HCT116 (cell line): Measurements from ENCODE around the gene RNGTT. TPM values are rescaled to one million over a fixed set of nuclear protein-coding genes. Genes with fewer than 3 reads are reported as not detected.
"Not testable (repeated sequence)": the region's sequence is repeated elsewhere in the genome, so short reads cannot be mapped to it uniquely, and the experiment has no call there.

Source experiments
- ATAC-seq: fragments of 200-7000 bp; cut with Tn5 transposase; 2 replicates; pipeline ENCODE4 v1.9.1; 2020; ENCODE audit warnings: mild to moderate bottlenecking, moderate library complexity
- BruUV-seq: library from RNA; stranded (reverse); fragments of 400-500 nt; replicated peaks from 2 replicates; lab custom pipeline; 2021; lab: Mats Ljungman, UMichigan
- CTCF ChIA-PET: fragments of 300-600 bp; sonication (Branson Sonifier 250); formaldehyde crosslinking; loops from one replicate; lab custom pipeline; 2021; ENCODE audit warnings: antibody characterized with exemption; lab: Charles Lee
- POLR2A ChIA-PET: fragments of 300-600, 350-600 bp; sonication (Branson Sonifier 250); formaldehyde crosslinking; loops from one replicate; lab custom pipeline; 2021; ENCODE audit warnings: antibody characterized with exemption; lab: Charles Lee
- RAD21 ChIA-PET, 2 experiments: fragments of 300-600 bp; sonication (Branson Sonifier 250); formaldehyde crosslinking; loops; one replicate each; lab custom pipeline; 2023; ENCODE audit warnings: low total read pairs in 2 of 2; ENCODE audit not compliant: uncharacterized antibody in 2 of 2, unreplicated experiment in 2 of 2, low non-redundant PET in 1 of 2; lab: Charles Lee
- DNase-seq: peaks from one replicate; pipeline ENCODE4 v3.0.0-alpha.2; 2010; ENCODE audit warnings: low read depth, low spot score
- H2AFZ ChIP-seq: fragments of 200-600 bp; shearing (Covaris generic), sonication (generic); 2 replicates; pipeline ENCODE4 v1.6.1; 2017; ENCODE audit warnings: low read depth, mixed run types, mixed read lengths, antibody characterized with exemption, low read length; ENCODE audit not compliant: poor library complexity, severe bottlenecking
- H3K27ac ChIP-seq: 2 replicates; pipeline ENCODE4 v1.5.1; 2012; ENCODE audit warnings: low read depth, low read length
- H3K27me3 ChIP-seq: fragments of 200-600 bp; sonication (generic); 2 replicates; pipeline ENCODE4 v1.6.1; 2016; ENCODE audit warnings: mixed run types, low read length, mixed read lengths; ENCODE audit not compliant: insufficient read depth
- H3K36me3 ChIP-seq, 2 experiments: fragments of 200-500 bp in 1 of 2; fragments of 200-600 bp in 1 of 2; sonication (Bioruptor generic) in 1 of 2; sonication (generic) in 1 of 2; 2 replicates each; pipeline versions ENCODE4 v1.5.1 to v1.6.1; 2014 to 2016; ENCODE audit warnings: low read length in 2 of 2, inconsistent platforms in 1 of 2, mixed read lengths in 1 of 2, mixed run types in 1 of 2; ENCODE audit not compliant: insufficient read depth in 2 of 2, control insufficient read depth in 1 of 2
- H3K4me1 ChIP-seq, 2 experiments: fragments of 200-600 bp in 1 of 2; sonication (generic) in 1 of 2; 2 replicates each; pipeline versions ENCODE4 v1.5.1 to v1.6.1; 2012 to 2017; ENCODE audit warnings: low read length in 2 of 2, inconsistent platforms in 1 of 2, mild to moderate bottlenecking in 1 of 2, mixed read lengths in 1 of 2, mixed run types in 1 of 2, moderate library complexity in 1 of 2; ENCODE audit not compliant: insufficient read depth in 2 of 2, control insufficient read depth in 1 of 2
- H3K4me2 ChIP-seq: fragments of 200-600 bp; sonication (generic); 2 replicates; pipeline ENCODE4 v1.6.1; 2017; ENCODE audit warnings: mixed run types, low read length, mixed read lengths
- H3K4me3 ChIP-seq, 2 experiments: fragments of 200-600 bp in 1 of 2; sonication (generic) in 1 of 2; replicated peaks in 1 of 2; 2 replicates each; pipeline ENCODE4 v1.5.1; 2011 to 2016; ENCODE audit warnings: low read length in 2 of 2, control low read depth in 1 of 2, low read depth in 1 of 2, mild to moderate bottlenecking in 1 of 2, mixed read lengths in 1 of 2, mixed run types in 1 of 2
- H3K79me2 ChIP-seq: fragments of 200-600 bp; sonication (generic); 2 replicates; pipeline ENCODE4 v1.6.1; 2017; ENCODE audit warnings: mild to moderate bottlenecking, mixed run types, low read length, moderate library complexity, mixed read lengths; ENCODE audit not compliant: insufficient read depth
- H3K9ac ChIP-seq: fragments of 200-600 bp; sonication (generic); 2 replicates; pipeline ENCODE4 v1.6.1; 2016; ENCODE audit warnings: low read length, mixed read lengths
- H3K9me2 ChIP-seq: fragments of 200-600 bp; sonication (generic), shearing (Covaris generic); 2 replicates; pipeline ENCODE4 v1.6.1; 2017; ENCODE audit warnings: mixed run types, mild to moderate bottlenecking, moderate library complexity; ENCODE audit not compliant: insufficient read depth
- H3K9me3 ChIP-seq, 2 experiments: fragments of 200-500 bp in 1 of 2; fragments of 200-600 bp in 1 of 2; sonication (Bioruptor generic) in 1 of 2; sonication (generic) in 1 of 2; 2 replicates each; pipeline ENCODE4 v1.6.1; 2014 to 2017; ENCODE audit warnings: low read length in 2 of 2, mixed read lengths in 2 of 2, inconsistent platforms in 1 of 2, low read depth in 1 of 2, mild to moderate bottlenecking in 1 of 2, mixed run types in 1 of 2, moderate library complexity in 1 of 2; ENCODE audit not compliant: control insufficient read depth in 1 of 2, insufficient read depth in 1 of 2
- H4K20me1 ChIP-seq: fragments of 200-600 bp; sonication (generic), shearing (Covaris generic); 2 replicates; pipeline ENCODE4 v1.6.1; 2017; ENCODE audit warnings: mixed run types, mild to moderate bottlenecking, moderate library complexity; ENCODE audit not compliant: insufficient read depth
- ATF3 ChIP-seq: IDR thresholded peaks from 2 replicates; pipeline ENCODE4 v1.6.1; 2012
- CEBPB ChIP-seq: IDR thresholded peaks from 2 replicates; pipeline ENCODE4 v1.6.1; 2012; ENCODE audit warnings: low read depth
- ELF1 ChIP-seq: IDR thresholded peaks from 2 replicates; pipeline ENCODE4 v1.6.1; 2012; ENCODE audit warnings: low read depth, borderline replicate concordance
- FOSL1 ChIP-seq: IDR thresholded peaks from 2 replicates; pipeline ENCODE4 v1.6.1; 2012; ENCODE audit warnings: low read depth
- MAX ChIP-seq: IDR thresholded peaks from 2 replicates; pipeline ENCODE4 v1.6.1; 2012
- POLR2A ChIP-seq: IDR thresholded peaks from 2 replicates; pipeline ENCODE4 v1.7.0; 2011; ENCODE audit warnings: borderline replicate concordance; ENCODE audit not compliant: insufficient read depth, insufficient read length; ENCODE audit errors: extremely low read depth
- POLR2AphosphoS5 ChIP-seq: IDR thresholded peaks from 2 replicates; pipeline ENCODE4 v1.6.1; 2011; ENCODE audit warnings: mild to moderate bottlenecking, low read depth, low read length, moderate library complexity
- RAD21 ChIP-seq: IDR thresholded peaks from 2 replicates; pipeline ENCODE4 v1.6.1; 2012; ENCODE audit warnings: low read depth, mild to moderate bottlenecking
- SIN3A ChIP-seq: IDR thresholded peaks from 2 replicates; pipeline ENCODE4 v1.6.1; 2012; ENCODE audit warnings: low read depth
- TCF7L2 ChIP-seq: IDR thresholded peaks from 2 replicates; pipeline ENCODE4 v1.7.0; 2011; ENCODE audit warnings: borderline replicate concordance, inconsistent platforms; ENCODE audit not compliant: insufficient read depth, insufficient read length; ENCODE audit errors: extremely low read depth
- ZBTB33 ChIP-seq: IDR thresholded peaks from 2 replicates; pipeline ENCODE4 v1.6.1; 2011; ENCODE audit warnings: mild to moderate bottlenecking, low read length, moderate library complexity; ENCODE audit not compliant: insufficient replicate concordance; ENCODE audit errors: extremely low read depth
- ZNF274 ChIP-seq: fragments of 200-500 bp; sonication (Bioruptor generic); IDR thresholded peaks from 2 replicates; pipeline ENCODE4 v1.6.1; 2014; ENCODE audit warnings: mild to moderate bottlenecking, low read depth, low read length, inconsistent platforms
- intact Hi-C: fragments of 100-400 bp; cut with micrococcal nuclease; formaldehyde crosslinking; loops from 2 replicates; pipeline ENCODE4 v1.10.0; 2022
- total RNA-seq: library from RNA; stranded (reverse); gene quantifications from one replicate; pipeline ENCODE4 v1.2.1, GENCODE V29; 2021; ENCODE audit not compliant: unreplicated experiment

The RNGTT gene
- total RNA-seq, 1 experiment from 2014 or later = 23.0 TPM

- BruUV-seq, H3K9ac ChIP-seq, ATAC-seq, H3K9me3 ChIP-seq, H3K79me2 ChIP-seq, POLR2A ChIA-PET, RAD21 ChIA-PET, H3K4me3 ChIP-seq, H3K4me2 ChIP-seq, H3K27me3 ChIP-seq, H4K20me1 ChIP-seq, H3K27ac ChIP-seq, H3K36me3 ChIP-seq, DNase-seq, H2AFZ ChIP-seq, CTCF ChIA-PET, H3K4me1 ChIP-seq, intact Hi-C loops, H3K9me2 ChIP-seq: not testable (repeated sequence)
Observed at GRCh38 chr6:88768114-88768513, 195.3 kb downstream of the RNGTT start.

- TF ChIP-seq RAD21 (no peak), ZNF274 (no peak), FOSL1 (no peak), ELF1 (no peak), POLR2A (no peak), TCF7L2 (no peak), ZBTB33 (no peak), ATF3 (no peak), SIN3A (no peak), CEBPB (no peak), POLR2AphosphoS5 (no peak), MAX (no peak)
- ATAC-seq (no peak), DNase-seq (no peak)
- Histone ChIP-seq H3K4me3 (no peak overlapping the region), H3K9ac (no peak overlapping the region), H3K36me3 (no peaks in the 10 kb centered on the region), H3K27ac (no peak overlapping the region), H3K4me1 (no peaks in the 10 kb centered on the region), H2AFZ (no peak overlapping the region), H3K9me2 (no peaks in the 10 kb centered on the region), H3K9me3 (no peaks in the 10 kb centered on the region), H3K79me2 (no peaks in the 10 kb centered on the region), H4K20me1 (no peaks in the 10 kb centered on the region), H3K4me2 (no peak overlapping the region), H3K27me3 (no peaks in the 10 kb centered on the region)
- CTCF ChIA-PET = no interaction called here
- intact Hi-C loops = no loop called here
- RAD21 ChIA-PET = no interaction called here
- POLR2A ChIA-PET = no interaction called here
- no TSS peak for BruUV-seq
Observed at GRCh38 chr6:88764081-88764480, 199.3 kb downstream of the RNGTT start.
